RWPE2 (cell line): ENCODE results near the gene KCNK7.
A peak's percentile ranks its signal among the peaks of the same experiment; 100 is the strongest.

Experiments used
- ATAC-seq: fragments of 200-7000 bp; cut with Tn5 transposase; 3 replicates; pipeline ENCODE4 v1.9.1; 2021; ENCODE audit warnings: low read depth
- DNase-seq: peaks from one replicate; pipeline ENCODE4 v3.0.0-alpha.2; 2020; ENCODE audit warnings: low spot score
- H3K27ac ChIP-seq: fragments of 450-650 bp; 2 replicates; pipeline ENCODE4 v1.5.1; 2017; ENCODE audit warnings: mild to moderate bottlenecking; ENCODE audit not compliant: poor library complexity, severe bottlenecking
- H3K27me3 ChIP-seq: fragments of 250-450 bp; sonication (Bioruptor Pico); 2 replicates; pipeline ENCODE4 v1.5.1; 2021; ENCODE audit warnings: mild to moderate bottlenecking, moderate library complexity; ENCODE audit not compliant: insufficient read depth, poor library complexity, severe bottlenecking
- H3K36me3 ChIP-seq: fragments of 250-450 bp; sonication (Bioruptor Pico); 2 replicates; pipeline ENCODE4 v1.5.1; 2020; ENCODE audit warnings: low read depth, mild to moderate bottlenecking, moderate library complexity
- H3K4me1 ChIP-seq: fragments of 250-450 bp; sonication (Bioruptor Pico); 2 replicates; pipeline ENCODE4 v1.5.1; 2021; ENCODE audit warnings: mild to moderate bottlenecking, moderate library complexity; ENCODE audit not compliant: insufficient read depth, poor library complexity, severe bottlenecking
- H3K4me3 ChIP-seq: fragments of 250-450 bp; sonication (Bioruptor Pico); 2 replicates; pipeline ENCODE4 v1.5.1; 2021; ENCODE audit warnings: mild to moderate bottlenecking, moderate library complexity; ENCODE audit not compliant: severe bottlenecking
- H3K9me3 ChIP-seq: fragments of 250-450 bp; sonication (Bioruptor Pico); 2 replicates; pipeline ENCODE4 v1.5.1; 2021; ENCODE audit warnings: mild to moderate bottlenecking, moderate library complexity; ENCODE audit not compliant: severe bottlenecking
- CTCF ChIP-seq: fragments of 450-650 bp; IDR thresholded peaks from one replicate; pipeline ENCODE4 v1.5.1; 2017; ENCODE audit warnings: mild to moderate bottlenecking, moderate library complexity; ENCODE audit not compliant: poor library complexity, severe bottlenecking

The KCNK7 gene

GRCh38 chr11:65546217-65546958, 49.2 kb downstream of the KCNK7 start:
- H3K36me3 ChIP-seq, result peaks cover 4% of the 10 kb centered on the region; the same call in 1 of the 2 replicates
- no peak overlapping the region for H3K27ac ChIP-seq
- H3K4me3 ChIP-seq, result peak overlapping the region; percentile 5
- no peaks in the 10 kb centered on the region for H3K27me3 ChIP-seq
- TF ChIP-seq CTCF, result no peak
- DNase-seq (no peak), ATAC-seq (peak; percentile 69)
- no peaks in the 10 kb centered on the region for H3K9me3 ChIP-seq
- peaks cover 7% of the 10 kb centered on the region for H3K4me1 ChIP-seq

GRCh38 chr11:65545853-65546216, 49.8 kb downstream of the KCNK7 start:
- DNase-seq, result no peak
- no peak for TF ChIP-seq CTCF
- Histone ChIP-seq H3K27me3 (no peaks in the 10 kb centered on the region), H3K4me1 (peaks cover 11% of the 10 kb centered on the region), H3K4me3 (no peak overlapping the region), H3K36me3 (peaks cover 4% of the 10 kb centered on the region; the same call in 1 of the 2 replicates), H3K27ac (no peak overlapping the region), H3K9me3 (no peaks in the 10 kb centered on the region)
- no peak for ATAC-seq
